ENCODE measurements around the gene GCSAM.

The GCSAM gene

DNA sequence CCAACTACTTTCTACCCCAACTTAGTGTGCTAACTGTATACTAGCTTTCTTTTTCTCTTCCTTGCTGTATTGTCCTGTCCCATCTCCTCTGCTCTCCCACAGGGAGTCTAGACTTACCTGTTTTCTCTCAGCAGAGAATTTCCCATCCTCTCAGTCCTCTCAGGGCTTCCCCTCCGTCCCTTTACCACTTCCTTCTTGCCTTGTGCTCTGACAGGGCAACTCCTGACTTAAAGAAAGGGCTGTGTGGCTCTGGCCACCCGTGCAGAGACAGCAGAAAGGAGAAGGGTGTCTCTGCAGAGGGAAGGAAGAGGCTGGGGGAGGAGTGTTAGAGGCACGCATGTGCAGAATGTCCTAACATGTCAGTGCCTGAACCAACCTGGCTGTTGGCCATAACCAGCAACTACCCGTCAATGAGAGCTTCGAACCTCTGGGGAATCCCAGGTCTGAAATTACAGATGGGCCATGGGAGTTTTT lies at the start of gene GCSAM:
Gene GCSAM (minus strand): TSS at position 274 of the 474 bp plus-strand sequence. CDS start 128 bp downstream, at position 146.
- DNase-seq (ENCODE audit: low read depth), result no peak

GRCh38 chr3:112175646-112176045 lies 42.6 kb upstream of the GCSAM start:
- no peak for DNase-seq (ENCODE audit: low read depth)

DNA sequence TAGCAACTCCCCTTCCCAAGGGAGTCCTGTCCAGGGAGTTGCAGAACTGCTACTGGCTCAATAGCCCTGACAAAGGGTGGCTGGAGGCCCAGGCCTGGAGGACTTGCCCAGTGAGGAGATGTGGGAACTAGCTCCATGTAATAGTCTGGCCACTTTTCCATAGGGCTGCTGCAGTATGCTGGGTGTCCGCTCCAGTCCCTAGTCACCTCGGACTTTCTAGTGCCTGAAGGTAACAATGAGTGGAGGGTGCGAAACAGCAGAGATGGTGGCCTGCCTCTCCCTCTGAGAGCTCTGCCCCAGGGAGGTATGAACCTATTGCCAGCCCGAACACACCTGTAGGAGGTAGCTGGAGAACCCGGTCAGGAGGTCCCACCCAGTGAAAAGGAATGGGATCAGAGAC lies 42.0 kb upstream of the GCSAM start:
- no peak for DNase-seq (ENCODE audit: low read depth)

DNA sequence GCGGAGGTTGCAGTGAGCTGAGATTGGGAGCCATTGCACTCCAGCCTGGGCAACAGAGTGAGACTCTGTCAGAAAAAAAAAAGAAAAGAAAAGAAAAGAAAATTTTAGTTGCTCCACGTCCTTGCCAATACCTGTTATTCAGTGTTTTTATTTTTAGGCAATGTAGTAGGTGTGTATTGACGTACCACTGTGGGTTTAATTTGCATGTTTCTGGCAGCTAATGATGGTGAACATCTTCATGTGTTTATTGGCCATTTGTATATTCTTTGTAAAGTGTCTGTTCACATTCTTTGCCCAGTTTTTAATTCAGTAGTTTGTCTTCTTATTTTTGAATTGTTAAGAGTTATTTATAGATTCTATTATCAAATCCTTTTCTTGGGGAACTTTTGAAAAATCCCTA lies 38.1 kb upstream of the GCSAM start:
- no peak for DNase-seq (ENCODE audit: low read depth)

DNA sequence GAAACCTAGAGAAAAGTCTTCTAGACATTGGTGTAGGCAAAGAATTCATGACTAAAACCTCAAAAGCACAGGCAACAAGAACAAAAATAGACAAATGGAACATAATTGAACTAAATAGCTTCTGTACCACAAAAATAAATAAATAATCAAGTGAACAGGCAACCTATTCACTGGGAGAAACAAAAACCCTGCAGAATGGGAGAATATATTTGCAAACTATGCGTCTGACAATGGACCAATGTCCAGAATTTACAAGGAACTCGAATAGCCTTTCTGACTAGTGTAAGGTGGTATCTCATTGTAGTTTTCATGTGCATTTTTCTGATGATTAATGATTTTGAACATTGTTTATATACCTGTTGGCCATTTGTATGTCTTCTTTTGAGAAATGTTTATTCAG lies 37.0 kb upstream of the GCSAM start:
- DNase-seq (ENCODE audit: low read depth), result no peak

GRCh38 chr3:112167758-112168157 lies 34.7 kb upstream of the GCSAM start:
- DNase-seq (ENCODE audit: low read depth), result no peak

GRCh38 chr3:112149136-112149535 lies 16.1 kb upstream of the GCSAM start:
- DNase-seq (ENCODE audit: low read depth), result peak; percentile 6

DNA sequence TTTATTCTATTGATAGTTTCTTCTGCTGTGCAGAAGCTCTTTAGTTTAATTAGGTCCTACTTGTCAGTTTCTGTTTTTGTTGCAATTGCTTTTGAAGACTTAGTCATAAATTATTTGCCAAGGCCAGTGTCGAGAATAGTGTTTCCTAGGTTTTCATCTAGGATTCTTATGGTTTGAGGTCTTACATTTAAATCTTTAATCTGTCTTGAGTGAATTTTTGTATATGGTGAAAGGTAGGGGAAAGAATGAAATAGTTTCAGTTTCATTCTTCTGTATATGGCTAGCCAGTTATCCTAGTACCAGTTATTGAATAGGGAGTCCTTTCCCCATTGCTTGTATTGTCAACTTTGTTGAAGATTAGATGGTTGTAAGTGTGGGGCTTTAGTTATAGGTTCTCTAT lies 10.6 kb upstream of the GCSAM start:
- DNase-seq (ENCODE audit: low read depth), result no peak

- DNase-seq (ENCODE audit: low read depth), result peak; percentile 13
Measured at GRCh38 chr3:112143251-112143650, 10.2 kb upstream of the GCSAM start.

- DNase-seq (ENCODE audit: low read depth), result no peak
Measured at GRCh38 chr3:112141293-112141692, 8.2 kb upstream of the GCSAM start.

- DNase-seq (ENCODE audit: low read depth), result no peak
Measured at GRCh38 chr3:112140584-112140983, 7.5 kb upstream of the GCSAM start.

- no peak for DNase-seq (ENCODE audit: low read depth)
Measured at GRCh38 chr3:112138219-112138969, 5.3 kb upstream of the GCSAM start.

DNA sequence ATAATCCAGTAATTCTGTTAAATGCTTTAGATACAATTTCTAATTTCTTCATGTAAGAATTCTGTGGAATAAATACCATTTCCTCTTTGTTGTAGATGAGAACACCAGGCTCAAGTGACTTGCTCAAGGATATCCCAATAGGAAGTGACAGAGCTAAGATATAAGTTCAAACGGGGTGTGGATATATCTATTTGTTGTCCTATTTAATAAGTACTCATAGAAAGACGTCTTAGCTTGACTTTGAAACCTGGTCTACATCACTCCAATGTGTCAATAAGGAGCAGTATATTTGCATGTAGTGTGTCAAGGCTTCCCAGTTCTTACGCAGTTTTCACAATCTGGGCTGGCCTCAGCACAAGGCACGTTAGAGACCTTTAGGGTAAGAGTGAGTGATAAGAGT lies 4.7 kb upstream of the GCSAM start:
- DNase-seq (ENCODE audit: low read depth), result no peak

GRCh38 chr3:112136959-112137693 lies 4.1 kb upstream of the GCSAM start:
- DNase-seq (ENCODE audit: low read depth), result peak; percentile 35

DNA sequence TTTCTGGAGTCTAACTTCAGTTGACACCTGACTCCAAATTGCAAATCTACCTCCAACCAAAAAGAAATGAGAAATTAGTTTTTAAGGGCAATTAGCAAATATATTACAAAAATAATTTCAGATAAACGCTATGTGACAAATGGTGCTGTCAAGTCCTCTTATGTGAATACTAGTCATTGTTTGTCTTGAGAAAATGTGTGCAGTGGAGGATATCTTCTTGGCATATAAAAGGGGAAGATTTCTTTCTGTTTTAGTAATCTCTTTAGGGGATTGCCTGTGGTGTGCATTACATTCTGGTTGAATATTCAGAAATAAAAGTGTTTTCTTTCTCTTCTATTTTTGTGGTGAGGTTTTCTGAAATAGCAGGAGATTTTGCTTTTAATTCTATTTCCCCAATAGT lies 3.0 kb upstream of the GCSAM start:
- no peak for DNase-seq (ENCODE audit: low read depth)

DNA sequence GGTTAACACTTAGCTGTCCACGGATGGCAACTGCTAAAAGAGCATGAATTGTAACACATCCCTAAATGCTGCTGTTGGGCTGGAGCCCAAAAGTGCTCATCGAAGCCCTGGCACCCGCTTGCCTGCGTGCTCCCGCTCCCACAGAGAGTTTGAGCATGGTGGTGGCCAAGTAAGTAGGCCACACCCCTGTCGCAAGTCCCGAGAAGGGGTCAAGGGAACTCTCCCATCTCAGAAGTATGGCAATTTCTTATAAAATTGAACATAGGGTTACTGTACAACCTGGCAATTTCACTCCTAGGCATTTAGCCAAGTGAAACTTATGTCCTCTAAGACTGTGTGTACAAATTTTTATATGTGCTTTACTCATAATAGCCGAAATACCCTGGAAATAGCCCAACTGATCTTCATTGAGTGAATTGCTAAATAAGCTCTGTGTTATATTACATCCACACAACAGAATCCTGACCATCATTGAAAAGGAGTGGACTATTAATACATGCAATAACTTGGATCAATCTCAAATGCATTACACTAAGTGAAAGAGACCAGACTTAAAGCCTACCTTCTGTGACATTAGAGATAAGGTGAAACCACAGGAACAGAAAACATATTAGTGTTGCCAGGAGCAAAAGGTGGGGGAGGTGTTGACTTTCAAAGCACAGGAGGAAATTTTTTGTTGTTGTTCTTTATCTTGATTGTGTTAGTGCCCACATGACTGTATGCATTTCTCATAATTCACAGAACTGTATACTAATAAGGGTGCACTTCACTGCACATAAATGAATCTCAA lies 1.5 kb upstream of the GCSAM start:
- DNase-seq (ENCODE audit: low read depth), result no peak

- no peak for DNase-seq (ENCODE audit: low read depth)
Measured at GRCh38 chr3:112133626-112134334, 732 bp upstream of the GCSAM start.

DNA sequence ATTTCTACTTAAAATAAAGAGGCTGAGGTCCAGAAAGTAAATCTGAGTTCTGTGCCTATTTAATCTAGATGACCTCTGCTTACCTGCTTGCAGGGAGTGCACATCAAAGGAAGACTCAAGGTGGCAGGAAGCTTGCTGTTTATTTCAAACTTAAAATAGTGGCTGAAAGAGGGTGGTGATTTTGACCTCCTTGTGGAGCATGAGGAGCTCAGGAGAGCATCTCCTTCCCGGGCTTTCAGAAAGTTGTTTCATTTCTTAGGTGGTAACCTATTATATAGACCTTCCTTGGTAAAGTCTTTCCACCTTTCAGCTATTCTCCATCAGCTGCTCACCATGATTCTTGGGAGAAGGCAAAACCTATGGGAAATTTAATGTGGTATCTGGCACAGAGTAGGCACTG lies 494 bp downstream of the GCSAM start:
- DNase-seq (ENCODE audit: low read depth), result no peak

- no peak for DNase-seq (ENCODE audit: low read depth)
Measured at GRCh38 chr3:112132088-112132487, 960 bp downstream of the GCSAM start.

GRCh38 chr3:112131111-112131510 lies 1.9 kb downstream of the GCSAM start:
- DNase-seq (ENCODE audit: low read depth), result no peak

DNA sequence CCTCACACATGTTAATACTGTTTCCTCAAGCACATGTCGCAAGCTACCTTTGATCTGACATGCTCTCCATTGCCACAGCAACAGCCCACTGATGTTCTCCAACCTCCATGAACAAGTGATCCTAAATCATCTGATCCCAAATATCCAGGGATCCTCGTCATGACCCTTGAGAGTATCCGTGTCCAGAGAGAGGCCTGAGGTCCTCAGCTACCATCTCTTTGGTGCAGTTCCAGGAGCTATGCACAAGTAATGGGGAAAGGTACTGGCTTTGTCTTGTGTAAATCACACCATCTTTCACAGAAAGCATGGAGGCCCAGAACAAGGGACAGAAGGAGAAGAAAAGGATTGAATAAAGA lies 2.4 kb downstream of the GCSAM start:
- no peak for DNase-seq (ENCODE audit: low read depth)
